ENCODE measurements around the gene FBXL13. TPM values are rescaled to one million over a fixed set of nuclear protein-coding genes. Genes with fewer than 3 reads are reported as not detected.

FBXL13 gene
- total and polyA plus RNA-seq, 10 of the 15 experiments (the other 5 are each of a cell fraction or from before 2014, with no cell fraction given): 0.08 to 0.95 (median 0.28) TPM; not detected in 2

DNA sequence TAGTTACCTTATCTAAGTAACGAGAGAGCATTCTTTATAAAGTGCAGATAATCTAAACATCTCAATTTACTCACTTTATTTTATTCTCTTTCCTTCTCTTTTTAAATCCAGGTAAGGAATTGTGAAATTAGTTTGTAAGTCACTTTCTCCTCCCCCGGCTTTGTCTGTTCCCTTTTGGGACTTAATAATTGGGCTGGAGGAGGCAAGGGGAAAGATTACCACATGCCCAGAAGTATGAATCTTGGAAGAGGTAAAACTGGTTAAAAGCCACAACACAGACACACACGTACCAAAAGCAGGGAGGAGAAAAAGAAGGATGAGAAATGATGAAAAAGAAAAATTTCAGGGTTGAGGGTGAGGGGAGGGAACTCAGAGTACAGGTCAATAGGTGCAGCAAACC, 225.1 kb downstream of the FBXL13 start:
- H3K27ac ChIP-seq (ENCODE audit: control insufficient read depth, insufficient read depth): no peak overlapping the region
- no peak overlapping the region for H3K4me2 ChIP-seq (ENCODE audit: control insufficient read depth, insufficient read depth)
- peaks cover 2% of the 10 kb centered on the region; the same call in 1 of the 2 replicates for H3K4me1 ChIP-seq (ENCODE audit: control insufficient read depth, insufficient read depth, low read length)
- ChIA-PET RAD21 (ENCODE audit: unreplicated experiment) (no interaction called here), CTCF (no interaction called here), SMC1A (ENCODE audit: uncharacterized antibody, unreplicated experiment) (no interaction called here), POLR2A (no interaction called here)
- no peak overlapping the region for H3K9ac ChIP-seq (ENCODE audit: control insufficient read depth, insufficient read depth, low read length)
- no peak overlapping the region for H2AFZ ChIP-seq (ENCODE audit: control insufficient read depth, low read depth, low read length)
- WGBS (ENCODE audit: insufficient coverage, insufficient replicate concordance, low lambda C conversion rate, missing lambda C conversion rate): 70% methylated on average over 3 of the region's 3 CpGs
- no peaks in the 10 kb centered on the region for H3K79me2 ChIP-seq (ENCODE audit: control insufficient read depth, insufficient read depth, low read length)
- no peaks in the 10 kb centered on the region for H3K27me3 ChIP-seq (replicated peaks in 1 of 2; ENCODE audit: control insufficient read depth in 2 of 2, insufficient read depth in 2 of 2, low read length in 1 of 2)
- in situ Hi-C loops (cut with MboI) (no loop called here), intact Hi-C loops (cut with micrococcal nuclease; ENCODE audit: unreplicated experiment) (no loop called here)
- H3K9me3 ChIP-seq (replicated peaks; ENCODE audit: control insufficient read depth, insufficient read depth, low read length): no peaks in the 10 kb centered on the region
- H3K36me3 ChIP-seq (ENCODE audit: control insufficient read depth in 2 of 2, insufficient read depth in 2 of 2, low read length in 1 of 2): no peaks in the 10 kb centered on the region
- H4K20me1 ChIP-seq (ENCODE audit: control insufficient read depth, insufficient read depth): no peaks in the 10 kb centered on the region
- no peak for DNase-seq (ENCODE audit: low read depth, low spot score)
- no peak for TF ChIP-seq FOXK2 (IDR thresholded peaks at IDR 0.05)
- no peak for TF ChIP-seq POLR2A (IDR thresholded peaks at IDR 0.05; ENCODE audit: low read depth, low read length)
- TF ChIP-seq, protein P1, sequence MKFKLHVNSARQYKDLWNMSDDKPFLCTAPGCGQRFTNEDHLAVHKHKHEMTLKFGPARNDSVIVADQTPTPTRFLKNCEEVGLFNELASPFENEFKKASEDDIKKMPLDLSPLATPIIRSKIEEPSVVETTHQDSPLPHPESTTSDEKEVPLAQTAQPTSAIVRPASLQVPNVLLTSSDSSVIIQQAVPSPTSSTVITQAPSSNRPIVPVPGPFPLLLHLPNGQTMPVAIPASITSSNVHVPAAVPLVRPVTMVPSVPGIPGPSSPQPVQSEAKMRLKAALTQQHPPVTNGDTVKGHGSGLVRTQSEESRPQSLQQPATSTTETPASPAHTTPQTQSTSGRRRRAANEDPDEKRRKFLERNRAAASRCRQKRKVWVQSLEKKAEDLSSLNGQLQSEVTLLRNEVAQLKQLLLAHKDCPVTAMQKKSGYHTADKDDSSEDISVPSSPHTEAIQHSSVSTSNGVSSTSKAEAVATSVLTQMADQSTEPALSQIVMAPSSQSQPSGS (IDR thresholded peaks at IDR 0.05; ENCODE audit: low read length): no peak
- no peak overlapping the region for H3K4me3 ChIP-seq
- no TSS peak for BruUV-seq (replicated peaks)
- no peak for FAIRE-seq
- ATAC-seq: no peak

DNA sequence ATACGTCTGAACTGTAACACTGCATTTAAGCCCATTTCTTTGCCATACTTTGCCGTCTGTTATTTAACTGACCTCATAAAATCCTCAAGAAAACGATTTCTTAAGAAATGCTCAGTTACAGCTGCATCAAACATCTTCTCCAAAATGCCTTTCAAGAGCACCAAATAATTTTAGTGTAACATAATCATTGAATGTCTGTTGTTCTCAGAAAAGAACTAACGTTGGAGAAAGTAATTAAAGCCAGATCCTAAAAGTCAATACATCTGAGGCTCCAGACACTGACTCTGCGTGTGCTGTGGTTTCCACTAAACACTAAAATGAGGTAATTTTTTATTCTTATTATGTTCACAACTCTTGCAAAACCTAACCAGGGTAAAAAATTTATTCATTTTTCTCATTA, 225.5 kb downstream of the FBXL13 start:
- ChIA-PET RAD21 (ENCODE audit: unreplicated experiment) (no interaction called here), POLR2A (no interaction called here), SMC1A (ENCODE audit: uncharacterized antibody, unreplicated experiment) (no interaction called here), CTCF (no interaction called here)
- TF ChIP-seq ZBTB4 (CRISPR knock-in tag; IDR thresholded peaks at IDR 0.05) (no peak), WRNIP1 (IDR thresholded peaks at IDR 0.05; ENCODE audit: borderline replicate concordance, low read depth, low read length) (no peak), MTA2 (IDR thresholded peaks at IDR 0.05; ENCODE audit: low read depth) (no peak), TARDBP (IDR thresholded peaks at IDR 0.05; ENCODE audit: borderline replicate concordance) (no peak), BACH1 (IDR thresholded peaks at IDR 0.05; ENCODE audit: borderline replicate concordance) (no peak), EGR1 (IDR thresholded peaks at IDR 0.05; ENCODE audit: borderline replicate concordance in 1 of 2, low read depth in 2 of 2, low read length in 2 of 2) (no peak), CEBPB (IDR thresholded peaks at IDR 0.05; ENCODE audit: borderline replicate concordance in 1 of 2, low read depth in 2 of 2, low read length in 2 of 2) (no peak), PAX8 (IDR thresholded peaks at IDR 0.05) (no peak), STAT3 (IDR thresholded peaks at IDR 0.05; ENCODE audit: low read depth, low read length) (no peak), YY1 (IDR thresholded peaks at IDR 0.05; ENCODE audit: low read depth, low read length) (no peak), NRF1 (conservative IDR thresholded peaks at IDR 0.05; ENCODE audit: low read depth, low read length) (no peak), ZNF24 (IDR thresholded peaks at IDR 0.05) (no peak)
- ATAC-seq (no peak), DNase-seq (ENCODE audit: low read depth, low spot score) (no peak), FAIRE-seq (no peak)
- Histone ChIP-seq H3K4me1 (ENCODE audit: control insufficient read depth, insufficient read depth, low read length) (peaks cover 6% of the 10 kb centered on the region; the same call in 1 of the 2 replicates), H3K4me3 (no peak overlapping the region), H3K4me2 (ENCODE audit: control insufficient read depth, insufficient read depth) (no peak overlapping the region), H3K9ac (ENCODE audit: control insufficient read depth, insufficient read depth, low read length) (no peak overlapping the region), H2AFZ (ENCODE audit: control insufficient read depth, low read depth, low read length) (no peak overlapping the region), H4K20me1 (ENCODE audit: control insufficient read depth, insufficient read depth) (no peaks in the 10 kb centered on the region), H3K36me3 (ENCODE audit: control insufficient read depth in 2 of 2, insufficient read depth in 2 of 2, low read length in 1 of 2) (no peaks in the 10 kb centered on the region), H3K9me3 (replicated peaks; ENCODE audit: control insufficient read depth, insufficient read depth, low read length) (no peaks in the 10 kb centered on the region), H3K79me2 (ENCODE audit: control insufficient read depth, insufficient read depth, low read length) (no peaks in the 10 kb centered on the region), H3K27ac (ENCODE audit: control insufficient read depth, insufficient read depth) (no peak overlapping the region), H3K27me3 (replicated peaks in 1 of 2; ENCODE audit: control insufficient read depth in 2 of 2, insufficient read depth in 2 of 2, low read length in 1 of 2) (no peaks in the 10 kb centered on the region)
- intact Hi-C loops (cut with micrococcal nuclease; ENCODE audit: unreplicated experiment) (no loop called here), in situ Hi-C loops (cut with MboI) (no loop called here)
- WGBS (ENCODE audit: insufficient coverage, insufficient replicate concordance, low lambda C conversion rate, missing lambda C conversion rate): 82% methylated on average over 5 of the region's 5 CpGs
- no TSS peak for BruUV-seq (replicated peaks)

Measured in GM12878 (cell line).